Renal pelvis (tissue), 12 donors: ENCODE data around the gene SARM1. TPM values are rescaled to one million over a fixed set of nuclear protein-coding genes. Genes with fewer than 3 reads are reported as not detected.
A peak's percentile ranks its signal among the peaks of the same experiment; 100 is the strongest.

ENCODE experiments used
- DNase-seq: peaks from one replicate; pipeline ENCODE4 v3.0.0-alpha.2; 2013
- long read RNA-seq, 16 experiments: transcript quantifications; one replicate each; lab custom pipeline, GENCODE V29; 2026
- polyA plus RNA-seq, 3 donors: library from polyadenylated mRNA; unstranded; fragments of 120-200 nt; gene quantifications; one replicate each; pipeline ENCODE4 v1.2.1, GENCODE V29; 2013; ENCODE audit not compliant: insufficient read length in 3 of 3

The SARM1 gene
- polyA plus RNA-seq, result 10 to 100 TPM; 14.9 to 16.8 (median 15.9) TPM
- long read RNA-seq, donor 1, full-length matches to known transcripts, result 3 of 3 reads
- long read RNA-seq, donor 1, partial matches to known transcripts, result 0 of 3 reads
- long read RNA-seq, donor 1, other reads (novel, unspliced or antisense), result 0 of 3 reads
- long read RNA-seq, donor 2, full-length matches to known transcripts, result 3 of 3 reads
- long read RNA-seq, donor 2, partial matches to known transcripts, result 0 of 3 reads
- long read RNA-seq, donor 2, other reads (novel, unspliced or antisense), result 0 of 3 reads
- long read RNA-seq, donor 3, partial matches to known transcripts, result 0 of 23 reads
- long read RNA-seq, donor 3, other reads (novel, unspliced or antisense), result 21 of 23 reads
- long read RNA-seq, donor 4, full-length matches to known transcripts, result 5 of 5 reads
- long read RNA-seq, donor 4, partial matches to known transcripts, result 0 of 5 reads
- long read RNA-seq, donor 4, other reads (novel, unspliced or antisense), result 0 of 5 reads
- long read RNA-seq, donor 5, full-length matches to known transcripts, result 4 of 4 reads
- long read RNA-seq, donor 5, partial matches to known transcripts, result 0 of 4 reads
- long read RNA-seq, donor 5, other reads (novel, unspliced or antisense), result 0 of 4 reads
- long read RNA-seq, donor 6, full-length matches to known transcripts, result 3 of 41 reads
- long read RNA-seq, donor 6, partial matches to known transcripts, result 26 of 41 reads
- long read RNA-seq, donor 6, other reads (novel, unspliced or antisense), result 12 of 41 reads
- long read RNA-seq, donor 7, full-length matches to known transcripts, result 1 of 1 reads
- long read RNA-seq, donor 7, partial matches to known transcripts, result 0 of 1 reads
- long read RNA-seq, donor 7, other reads (novel, unspliced or antisense), result 0 of 1 reads
- long read RNA-seq, donor 8, full-length matches to known transcripts, result 2 of 2 reads
- long read RNA-seq, donor 8, partial matches to known transcripts, result 0 of 2 reads
- long read RNA-seq, donor 8, other reads (novel, unspliced or antisense), result 0 of 2 reads
- long read RNA-seq, donor 9, full-length matches to known transcripts, result 2 of 2 reads
- long read RNA-seq, donor 9, partial matches to known transcripts, result 0 of 2 reads
- long read RNA-seq, donor 9, other reads (novel, unspliced or antisense), result 0 of 2 reads
- long read RNA-seq, donor 10, full-length matches to known transcripts, result 5 of 5 reads
- long read RNA-seq, donor 10, partial matches to known transcripts, result 0 of 5 reads
- long read RNA-seq, donor 10, other reads (novel, unspliced or antisense), result 0 of 5 reads
- long read RNA-seq, donor 11, full-length matches to known transcripts, result 2 of 56 reads
- long read RNA-seq, donor 11, partial matches to known transcripts, result 29 of 56 reads
- long read RNA-seq, donor 11, other reads (novel, unspliced or antisense), result 25 of 56 reads
- long read RNA-seq, donor 12, full-length matches to known transcripts, result 2 of 2 reads
- long read RNA-seq, donor 12, partial matches to known transcripts, result 0 of 2 reads
- long read RNA-seq, donor 12, other reads (novel, unspliced or antisense), result 0 of 2 reads
- long read RNA-seq, donor 13, full-length matches to known transcripts, result 3 of 3 reads
- long read RNA-seq, donor 13, partial matches to known transcripts, result 0 of 3 reads
- long read RNA-seq, donor 13, other reads (novel, unspliced or antisense), result 0 of 3 reads
- long read RNA-seq, donor 14, result 0 reads
- long read RNA-seq, donor 15, result 0 reads
- long read RNA-seq, donor 16, full-length matches to known transcripts, result 2 of 2 reads
- long read RNA-seq, donor 16, partial matches to known transcripts, result 0 of 2 reads
- long read RNA-seq, donor 16, other reads (novel, unspliced or antisense), result 0 of 2 reads

- peak; percentile 92 for DNase-seq
These were observed at the start of gene SARM1 for GRCh38 chr17:28371245-28372202. Gene SARM1 (plus strand): TSS chr17:28371694. CDS start chr17:28372033, 339 bp downstream.

GRCh38 chr17:28324267-28324745, 47.2 kb upstream of the SARM1 start:
- DNase-seq, result no peak

GRCh38 chr17:28324781-28325180, 46.7 kb upstream of the SARM1 start:
- no peak for DNase-seq

GRCh38 chr17:28325211-28325610, 46.3 kb upstream of the SARM1 start:
- no peak for DNase-seq

GRCh38 chr17:28326114-28326513, 45.4 kb upstream of the SARM1 start:
- DNase-seq, result no peak

- DNase-seq, result no peak
These were observed 44.4 kb upstream of the SARM1 start for GRCh38 chr17:28327031-28327607.

- DNase-seq, result no peak
These were observed 43.8 kb upstream of the SARM1 start for GRCh38 chr17:28327709-28328108.

GRCh38 chr17:28328325-28328724, 43.2 kb upstream of the SARM1 start:
- no peak for DNase-seq

- no peak for DNase-seq
These were observed 40.8 kb upstream of the SARM1 start for GRCh38 chr17:28330671-28331070.

- DNase-seq, result no peak
These were observed 39.5 kb upstream of the SARM1 start for GRCh38 chr17:28331891-28332420.

GRCh38 chr17:28333083-28333746, 38.3 kb upstream of the SARM1 start:
- DNase-seq, result no peak

- no peak for DNase-seq
These were observed 37.3 kb upstream of the SARM1 start for GRCh38 chr17:28334171-28334570.

GRCh38 chr17:28334666-28335200, 36.8 kb upstream of the SARM1 start:
- no peak for DNase-seq

GRCh38 chr17:28335201-28335958, 36.1 kb upstream of the SARM1 start, which contains the start of the genes IFT20 and TNFAIP1:
Gene IFT20 (minus strand): TSS chr17:28335472. CDS start chr17:28331985, 3,487 bp downstream.
Gene TNFAIP1 (plus strand): TSS chr17:28335761. CDS start chr17:28339522, 3,761 bp downstream.
- DNase-seq, result peak; percentile 100

- DNase-seq, result peak; percentile 89
These were observed 35.3 kb upstream of the SARM1 start for GRCh38 chr17:28335959-28336871.
